Ovary (tissue), 9 donors: ENCODE data around the gene ARHGEF4. TPM values are rescaled to one million over a fixed set of nuclear protein-coding genes. Genes with fewer than 3 reads are reported as not detected.

Experiments used
- DNase-seq, 5 donors: peaks; one replicate each; pipeline ENCODE4 v3.0.0-alpha.2; 2019 to 2020
- H3K27ac ChIP-seq, 2 donors: fragments of 200-600 bp; one replicate each; pipeline versions ENCODE4 v1.5.1 to v1.8.0; 2019 to 2022
- H3K27me3 ChIP-seq: fragments of 200-600 bp; one replicate; pipeline ENCODE4 v1.8.0; 2022
- H3K36me3 ChIP-seq: fragments of 200-600 bp; sonication (generic); one replicate; pipeline ENCODE4 v1.5.1; 2019
- H3K4me1 ChIP-seq: one replicate; pipeline ENCODE4 v1.8.1; 2013; ENCODE audit warnings: mild to moderate bottlenecking, moderate library complexity; ENCODE audit not compliant: insufficient read depth
- H3K4me3 ChIP-seq: fragments of 200-600 bp; sonication (generic); one replicate; pipeline ENCODE4 v1.5.1; 2017
- H3K9me3 ChIP-seq, 2 donors: fragments of 200-600 bp in 1 of 2; sonication (generic) in 1 of 2; one replicate each; pipeline versions ENCODE4 v1.5.1 to v1.8.1; 2013 to 2019; ENCODE audit warnings: mild to moderate bottlenecking in 1 of 2, moderate library complexity in 1 of 2
- EP300 ChIP-seq: sonication (generic); formaldehyde crosslinking; IDR thresholded peaks from one replicate; pipeline ENCODE4 v1.6.1; 2017; ENCODE audit warnings: antibody characterized with exemption
- POLR2A ChIP-seq: fragments of 450-650 bp; IDR thresholded peaks from one replicate; pipeline ENCODE4 v1.6.1; 2017; ENCODE audit warnings: antibody characterized with exemption, mild to moderate bottlenecking, moderate library complexity
- whole genome bisulfite sequencing, 3 donors: extraction: QIAGEN DNeasy Blood & Tissue Kit in 1 of 3; methylation state at CpG; one replicate each; pipeline versions ENCODE4 v1.1.5 to v1.1.7; 2013 to 2017; 5-methylcytosine and 5-hydroxymethylcytosine counted together
- intact Hi-C, 4 donors: fragments of 100-400 bp; cut with DNase I; formaldehyde crosslinking; loops; one replicate each; pipeline versions ENCODE4 v1.11.0 to v1.15.1; 2022 to 2023
- polyA plus RNA-seq, 2 donors: library from polyadenylated mRNA; stranded (reverse); fragments of 200-250 nt in 1 of 2; fragments of 350-450 nt in 1 of 2; fragmentation: Illumina TruSeq in 1 of 2; extraction: RNeasy Lipid Tissue Mini Kit (QIAGEN cat#74804) in 1 of 2; gene quantifications; one replicate each; pipeline ENCODE4 v1.2.3, GENCODE V29; 2013 to 2014
- total RNA-seq, 7 donors: library from RNA; depleted of rRNA in 2 of 7; stranded (reverse); fragments of >200 nt in 2 of 7; fragmentation: NEBNext Ultra II Directional in 3 of 7; extraction: Animal tissue kit (Norgen Biotek cat#: 25700) in 3 of 7; gene quantifications; one replicate each; pipeline versions ENCODE4 v1.1.0 to v1.2.4, GENCODE V29; 2016 to 2023
- TF ChIP-seq, protein P1 (sequence below), 3 donors: fragments of 450-650 bp in 2 of 3; fragments of 200-600 bp in 1 of 3; IDR thresholded peaks; one replicate each; pipeline versions ENCODE4 v1.5.1 to v1.8.0; 2016 to 2022; ENCODE audit warnings: antibody characterized with exemption in 3 of 3, mild to moderate bottlenecking in 1 of 3
- donor health status: DM: no; HTN: no; CAD: no; lungs with moderate emphysema.
- donor health status: DM: no; HTN: no; CAD: no.
- donor health status: Bipolar disorder and iron deficiency.
- donor health status: DM: yes; HTN: yes; CAD: no.
- donor health status: DM: no; HTN: no; CAD: no.
- donor health status: DM: yes; HTN: yes; CAD: no.

The ARHGEF4 gene
- total and polyA plus RNA-seq, 9 donors: 8.6 to 27.4 (median 18.0) TPM

GRCh38 chr2:130874512-130874911 is 37.8 kb downstream of the ARHGEF4 start:
- WGBS, 3 donors: 81 to 84% (median 83%) methylated on average over 3 of the region's 3 CpGs
- no peak overlapping the region for H3K27ac ChIP-seq
- no peaks in the 10 kb centered on the region for H3K36me3 ChIP-seq
- intact Hi-C loops: loop anchor here in 1 of 4 donors (5.0 kb wide), 1 partner anchor 77 kb away; no protein-coding TSS in a partner anchor
- H3K9me3 ChIP-seq: no peaks in the 10 kb centered on the region
- no peaks in the 10 kb centered on the region for H3K4me1 ChIP-seq
- no peak for TF ChIP-seq POLR2A
- TF ChIP-seq, protein P1, sequence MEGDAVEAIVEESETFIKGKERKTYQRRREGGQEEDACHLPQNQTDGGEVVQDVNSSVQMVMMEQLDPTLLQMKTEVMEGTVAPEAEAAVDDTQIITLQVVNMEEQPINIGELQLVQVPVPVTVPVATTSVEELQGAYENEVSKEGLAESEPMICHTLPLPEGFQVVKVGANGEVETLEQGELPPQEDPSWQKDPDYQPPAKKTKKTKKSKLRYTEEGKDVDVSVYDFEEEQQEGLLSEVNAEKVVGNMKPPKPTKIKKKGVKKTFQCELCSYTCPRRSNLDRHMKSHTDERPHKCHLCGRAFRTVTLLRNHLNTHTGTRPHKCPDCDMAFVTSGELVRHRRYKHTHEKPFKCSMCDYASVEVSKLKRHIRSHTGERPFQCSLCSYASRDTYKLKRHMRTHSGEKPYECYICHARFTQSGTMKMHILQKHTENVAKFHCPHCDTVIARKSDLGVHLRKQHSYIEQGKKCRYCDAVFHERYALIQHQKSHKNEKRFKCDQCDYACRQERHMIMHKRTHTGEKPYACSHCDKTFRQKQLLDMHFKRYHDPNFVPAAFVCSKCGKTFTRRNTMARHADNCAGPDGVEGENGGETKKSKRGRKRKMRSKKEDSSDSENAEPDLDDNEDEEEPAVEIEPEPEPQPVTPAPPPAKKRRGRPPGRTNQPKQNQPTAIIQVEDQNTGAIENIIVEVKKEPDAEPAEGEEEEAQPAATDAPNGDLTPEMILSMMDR (IDR thresholded peaks at IDR 0.05): no peak
- no peak for TF ChIP-seq EP300
- H3K27me3 ChIP-seq: no peaks in the 10 kb centered on the region
- no peak overlapping the region for H3K4me3 ChIP-seq
- DNase-seq: no peak

DNA sequence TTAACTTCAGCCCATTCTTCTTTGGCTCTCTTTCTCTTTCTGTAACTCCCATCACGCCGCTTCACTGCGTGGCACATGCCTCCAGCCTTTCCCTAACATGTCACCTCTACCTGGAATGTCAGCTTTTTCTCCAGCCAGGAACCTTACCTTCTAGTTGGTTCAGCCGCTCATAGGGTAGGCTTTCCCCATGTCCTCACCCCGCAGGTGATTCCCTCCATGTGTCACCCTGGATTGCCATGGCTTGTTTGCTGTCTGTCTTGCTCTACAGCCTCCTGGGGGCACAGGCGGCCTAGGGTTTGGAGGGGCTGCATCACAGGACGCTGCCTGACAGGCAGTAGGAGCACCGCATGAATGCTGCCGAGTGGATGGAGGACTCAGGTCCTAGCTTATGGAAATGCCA is 39.2 kb downstream of the ARHGEF4 start:
- no peak for DNase-seq
- WGBS, 3 donors: 87 to 92% (median 90%) methylated on average over 9 of the region's 9 CpGs
- intact Hi-C loops: no loop called here

GRCh38 chr2:130877258-130877657 is 40.5 kb downstream of the ARHGEF4 start:
- H3K36me3 ChIP-seq: no peaks in the 10 kb centered on the region
- H3K9me3 ChIP-seq: no peaks in the 10 kb centered on the region
- H3K4me3 ChIP-seq: no peak overlapping the region
- no peak overlapping the region for H3K27ac ChIP-seq
- intact Hi-C loops: no loop called here
- 81 to 89% (median 84%) methylated on average over 5 of the region's 5 CpGs for WGBS, 3 donors
- no peaks in the 10 kb centered on the region for H3K4me1 ChIP-seq
- no peak for DNase-seq
- TF ChIP-seq EP300 (no peak), POLR2A (no peak)
- TF ChIP-seq, protein P1 (IDR thresholded peaks at IDR 0.05): no peak
- H3K27me3 ChIP-seq: no peaks in the 10 kb centered on the region

More for the DNA sequence above, 39.2 kb downstream of the ARHGEF4 start:
- Histone ChIP-seq H3K27ac (no peak overlapping the region), H3K4me3 (no peak overlapping the region), H3K4me1 (no peaks in the 10 kb centered on the region), H3K27me3 (no peaks in the 10 kb centered on the region), H3K36me3 (no peaks in the 10 kb centered on the region), H3K9me3 (no peaks in the 10 kb centered on the region)
- TF ChIP-seq POLR2A (no peak), EP300 (no peak)
- TF ChIP-seq, protein P1 (IDR thresholded peaks at IDR 0.05): no peak

DNA sequence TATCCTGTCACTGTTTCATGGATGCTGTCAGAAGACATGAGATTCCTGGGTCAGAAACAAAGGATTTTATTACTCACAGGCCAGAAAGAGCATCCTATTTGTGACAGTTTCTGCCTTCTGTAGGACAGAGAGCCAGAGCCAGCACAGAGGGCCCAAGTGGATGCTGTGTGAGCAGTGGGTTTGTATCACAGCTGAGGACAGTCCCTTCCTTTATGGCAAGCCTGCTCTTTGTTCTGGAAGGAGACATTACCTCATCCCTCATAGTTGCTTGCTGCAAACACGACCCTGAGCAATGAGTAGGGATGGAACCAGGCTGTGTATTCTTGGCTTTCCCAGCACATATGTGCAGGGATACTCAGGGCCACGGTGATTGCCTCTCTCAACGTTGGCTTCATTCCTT is 41.6 kb downstream of the ARHGEF4 start:
- no peak for DNase-seq
- H3K36me3 ChIP-seq: no peaks in the 10 kb centered on the region
- H3K9me3 ChIP-seq: no peaks in the 10 kb centered on the region
- H3K4me1 ChIP-seq: no peaks in the 10 kb centered on the region
- WGBS, 3 donors: 65 to 73% (median 66%) methylated on average over 3 of the region's 3 CpGs
- H3K27me3 ChIP-seq: no peaks in the 10 kb centered on the region
- H3K4me3 ChIP-seq: no peak overlapping the region
- no peak overlapping the region for H3K27ac ChIP-seq
- intact Hi-C loops: no loop called here
- TF ChIP-seq, protein P1 (IDR thresholded peaks at IDR 0.05): no peak
- no peak for TF ChIP-seq EP300
- no peak for TF ChIP-seq POLR2A
